Myometrial cell (primary cell): ENCODE data around the gene SPANXD. TPM values are rescaled to one million over a fixed set of nuclear protein-coding genes. Genes with fewer than 3 reads are reported as not detected.

Experiments
- total RNA-seq: library from RNA; depleted of rRNA; stranded (reverse); fragments of >200 nt; gene quantifications from 2 replicates; pipeline ENCODE4 v1.2.3, GENCODE V29; 2015

Gene SPANXD
- not detected in 2 replicates for total RNA-seq

GRCh38 chrX:141698639-141699038, at the start of gene SPANXD:
Gene SPANXD (minus strand): TSS chrX:141698739. CDS start chrX:141698405, 334 bp downstream.

Other genes with a start within 250 kb of the SPANXD start
- not detected in 2 replicates for gene SPANXA1, start 114.0 kb downstream of the SPANXD start, total RNA-seq
- not detected in 2 replicates for gene SPANXA2, start 109.0 kb downstream of the SPANXD start, total RNA-seq
- gene MAGEC3, start 139.6 kb upstream of the SPANXD start, total RNA-seq, result not detected in 2 replicates
- gene MAGEC1, start 205.2 kb upstream of the SPANXD start, total RNA-seq, result not detected in 2 replicates